ENCODE measurements around the gene NEAT1. TPM values are rescaled to one million over a fixed set of nuclear protein-coding genes. Genes with fewer than 3 reads are reported as not detected.

The NEAT1 gene
- total and polyA plus RNA-seq, 9 of the 15 experiments (the other 6 are each of a cell fraction or from before 2014, with no cell fraction given) = 20.1 to 389 (median 62.8) TPM

GRCh38 chr11:65386307-65387140 lies 36.1 kb upstream of the NEAT1 start, which contains the start of gene FRMD8 (continued):
- TF ChIP-seq SMAD1 (IDR thresholded peaks at IDR 0.05; ENCODE audit: low read depth, low read length, partially characterized antibody) (no peak), NR3C1 (CRISPR knock-in tag; IDR thresholded peaks at IDR 0.05) (no peak), HDAC1 (IDR thresholded peaks at IDR 0.05) (peak in 1 of 2 experiments; percentile 80; a peak in 2 of 4 replicates), TRIM24 (IDR thresholded peaks at IDR 0.05) (no peak), ZNF436 (CRISPR knock-in tag; IDR thresholded peaks at IDR 0.05) (no peak), NFIX (CRISPR knock-in tag; IDR thresholded peaks at IDR 0.05; ENCODE audit: low read depth) (no peak), ZNF583 (CRISPR knock-in tag; IDR thresholded peaks at IDR 0.05) (no peak; the same call in 1 of the 2 replicates), ZEB2 (IDR thresholded peaks at IDR 0.05) (no peak), ZMIZ1 (IDR thresholded peaks at IDR 0.05; ENCODE audit: low read depth in 2 of 2, low read length in 2 of 2) (0 out of 4 replicates have a peak, but pooled peaks of 1 of the 2 experiments have one; percentile 9), ELF2 (CRISPR knock-in tag; IDR thresholded peaks at IDR 0.05) (no peak), SRF (CRISPR knock-in tag; IDR thresholded peaks at IDR 0.05) (no peak), TFE3 (CRISPR knock-in tag; IDR thresholded peaks at IDR 0.05) (no peak), TCF7 (IDR thresholded peaks at IDR 0.05; ENCODE audit: borderline replicate concordance) (peak; percentile 48; the same call in 1 of the 2 replicates), ZNF217 (CRISPR knock-in tag; IDR thresholded peaks at IDR 0.05) (no peak), CHD1 (IDR thresholded peaks at IDR 0.05; ENCODE audit: low read length) (peak; percentile 54), ATF4 (CRISPR knock-in tag; IDR thresholded peaks at IDR 0.05) (0 out of 2 replicates have a peak, but pooled peaks have one; percentile 7), ZNF431 (CRISPR knock-in tag; IDR thresholded peaks at IDR 0.05) (0 out of 2 replicates have a peak, but pooled peaks have one; percentile 41)
- TF ChIP-seq, protein P1, sequence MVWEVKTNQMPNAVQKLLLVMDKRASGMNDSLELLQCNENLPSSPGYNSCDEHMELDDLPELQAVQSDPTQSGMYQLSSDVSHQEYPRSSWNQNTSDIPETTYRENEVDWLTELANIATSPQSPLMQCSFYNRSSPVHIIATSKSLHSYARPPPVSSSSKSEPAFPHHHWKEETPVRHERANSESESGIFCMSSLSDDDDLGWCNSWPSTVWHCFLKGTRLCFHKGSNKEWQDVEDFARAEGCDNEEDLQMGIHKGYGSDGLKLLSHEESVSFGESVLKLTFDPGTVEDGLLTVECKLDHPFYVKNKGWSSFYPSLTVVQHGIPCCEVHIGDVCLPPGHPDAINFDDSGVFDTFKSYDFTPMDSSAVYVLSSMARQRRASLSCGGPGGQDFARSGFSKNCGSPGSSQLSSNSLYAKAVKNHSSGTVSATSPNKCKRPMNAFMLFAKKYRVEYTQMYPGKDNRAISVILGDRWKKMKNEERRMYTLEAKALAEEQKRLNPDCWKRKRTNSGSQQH (CRISPR knock-in tag; IDR thresholded peaks at IDR 0.05) = no peak

Measured in K562 (cell line).